Cardiac muscle cell (in vitro differentiated cells and primary cell): ENCODE data around the gene AOPEP. TPM values are rescaled to one million over a fixed set of nuclear protein-coding genes. Genes with fewer than 3 reads are reported as not detected.

Experiments
- DNase-seq, 2 donors: peaks; one replicate each; pipeline versions ENCODE4 v3.0.0 to v3.0.0-alpha.2; 2010 to 2017; ENCODE audit warnings: low read depth in 1 of 2, low spot score in 1 of 2
- H3K27ac ChIP-seq: fragments of 200-600 bp; sonication (generic); 2 replicates; pipeline ENCODE4 v1.5.1; 2016
- H3K27me3 ChIP-seq: fragments of 200-600 bp; sonication (generic); 2 replicates; pipeline ENCODE4 v1.6.0; 2016; ENCODE audit warnings: control low read depth
- H3K36me3 ChIP-seq: fragments of 200-600 bp; sonication (generic); 2 replicates; pipeline ENCODE4 v1.5.1; 2016; ENCODE audit warnings: control low read depth
- H3K4me1 ChIP-seq: fragments of 200-600 bp; sonication (generic); 2 replicates; pipeline ENCODE4 v1.8.1; 2017; ENCODE audit warnings: low read depth, mild to moderate bottlenecking, mixed run types
- H3K4me3 ChIP-seq: fragments of 200-600 bp; sonication (generic); 2 replicates; pipeline ENCODE4 v1.5.1; 2016; ENCODE audit warnings: mild to moderate bottlenecking
- H3K9me3 ChIP-seq: fragments of 200-600 bp; sonication (generic); 2 replicates; pipeline ENCODE4 v1.5.1; 2017; ENCODE audit warnings: low read depth, mild to moderate bottlenecking, control low read depth
- CTCF ChIP-seq: IDR thresholded peaks from 2 replicates; pipeline ENCODE4 v1.5.1; 2012; ENCODE audit warnings: low read depth, mild to moderate bottlenecking, low read length
- polyA plus RNA-seq: library from polyadenylated mRNA; unstranded; fragments of >200 nt; fragmentation: Nextera tagmentation; extraction: Ambion mirVana; gene quantifications from 2 replicates; pipeline ENCODE4 v1.2.1, GENCODE V29; 2016
- total RNA-seq: library from RNA; depleted of rRNA; stranded (reverse); fragments of >200 nt; gene quantifications from 2 replicates; pipeline ENCODE4 v1.2.3, GENCODE V29; 2016

AOPEP gene
- total and polyA plus RNA-seq, 2 experiments from 2014 or later, result 46.8 to 88.7 TPM

GRCh38 chr9:94693485-94694204, 32.9 kb upstream of the AOPEP start:
- Histone ChIP-seq H3K27ac (peak overlapping the region; percentile 59), H3K27me3 (no peaks in the 10 kb centered on the region), H3K36me3 (no peaks in the 10 kb centered on the region), H3K9me3 (no peaks in the 10 kb centered on the region), H3K4me1 (peaks cover 8% of the 10 kb centered on the region), H3K4me3 (no peak overlapping the region)
- no peak for TF ChIP-seq CTCF
- no peak for DNase-seq

- no peak for TF ChIP-seq CTCF
- Histone ChIP-seq H3K4me1 (peaks cover 8% of the 10 kb centered on the region), H3K27ac (peak overlapping the region; percentile 40), H3K27me3 (no peaks in the 10 kb centered on the region), H3K36me3 (no peaks in the 10 kb centered on the region), H3K4me3 (no peak overlapping the region), H3K9me3 (no peaks in the 10 kb centered on the region)
- DNase-seq, result no peak
Observed at GRCh38 chr9:94696545-94696944, 30.0 kb upstream of the AOPEP start.

GRCh38 chr9:94697972-94698581, 28.4 kb upstream of the AOPEP start:
- Histone ChIP-seq H3K4me3 (no peak overlapping the region), H3K36me3 (no peaks in the 10 kb centered on the region), H3K4me1 (peaks cover 8% of the 10 kb centered on the region), H3K27ac (peak overlapping the region; percentile 67), H3K27me3 (no peaks in the 10 kb centered on the region), H3K9me3 (no peaks in the 10 kb centered on the region)
- peak; percentile 23 to 27 for DNase-seq
- no peak for TF ChIP-seq CTCF

GRCh38 chr9:94699715-94700373, 26.7 kb upstream of the AOPEP start:
- H3K36me3 ChIP-seq, result no peaks in the 10 kb centered on the region
- no peaks in the 10 kb centered on the region for H3K27me3 ChIP-seq
- H3K4me3 ChIP-seq, result no peak overlapping the region
- no peak for DNase-seq
- H3K9me3 ChIP-seq, result no peaks in the 10 kb centered on the region
- H3K27ac ChIP-seq, result no peak overlapping the region
- peaks cover 4% of the 10 kb centered on the region for H3K4me1 ChIP-seq
- TF ChIP-seq CTCF, result no peak

- TF ChIP-seq CTCF, result no peak
- H3K4me1 ChIP-seq, result peaks cover 4% of the 10 kb centered on the region
- H3K36me3 ChIP-seq, result no peaks in the 10 kb centered on the region
- DNase-seq, result no peak
- H3K9me3 ChIP-seq, result no peaks in the 10 kb centered on the region
- H3K4me3 ChIP-seq, result no peak overlapping the region
- no peak overlapping the region for H3K27ac ChIP-seq
- H3K27me3 ChIP-seq, result no peaks in the 10 kb centered on the region
Observed at GRCh38 chr9:94700445-94700844, 26.1 kb upstream of the AOPEP start.
